ENCODE data around the gene IFI30.

IFI30 gene

DNA sequence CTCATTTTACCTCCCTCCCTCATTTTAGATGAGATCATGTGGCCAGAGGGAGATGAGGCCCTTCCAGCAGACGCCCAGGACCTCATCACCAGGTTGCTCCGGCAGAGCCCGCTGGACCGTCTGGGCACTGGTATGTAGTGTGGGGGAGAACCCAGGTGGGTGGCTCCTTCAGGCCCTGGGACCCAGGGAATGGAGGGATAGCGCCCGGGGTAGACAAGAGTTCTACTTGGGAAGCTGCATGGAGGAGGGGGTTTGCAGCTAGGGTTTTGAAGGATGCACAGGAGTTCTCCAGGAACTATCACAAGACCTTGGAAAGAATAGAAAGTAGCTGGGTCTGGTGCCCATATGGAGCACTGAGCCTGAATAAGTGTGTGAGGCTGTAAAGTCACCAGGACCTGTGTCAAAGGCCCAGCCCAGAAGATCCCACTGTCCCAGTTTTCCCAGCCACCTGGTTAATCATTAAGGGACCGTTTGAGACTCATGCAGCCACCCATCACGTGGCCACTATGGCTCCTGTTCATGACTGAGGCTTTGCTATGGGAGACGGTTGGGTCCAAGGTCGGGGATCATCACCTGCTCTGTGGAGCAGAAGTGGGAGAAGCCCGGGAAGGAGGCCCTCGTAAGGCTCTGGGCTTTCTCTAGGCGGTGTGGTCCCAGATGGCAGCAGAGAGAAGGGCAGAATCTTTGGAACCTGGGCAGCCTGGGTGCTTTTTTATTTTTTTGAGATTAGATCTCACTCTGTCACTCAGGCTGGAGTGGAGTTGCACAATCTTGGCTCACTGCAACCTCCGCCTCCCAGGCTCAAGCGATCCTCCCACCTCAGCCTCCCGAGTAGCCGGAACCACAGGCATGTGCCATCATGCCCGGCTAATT lies 37.7 kb upstream of the IFI30 start:
- peaks cover 52% of the 10 kb centered on the region for H3K36me3 ChIP-seq (ENCODE audit: insufficient read depth, insufficient read length, low read length)
- DNase-seq (ENCODE audit: low read depth, low spot score): no peak
- no peaks in the 10 kb centered on the region for H3K4me1 ChIP-seq (ENCODE audit: insufficient read depth, insufficient read length)
- no peak overlapping the region for H3K4me3 ChIP-seq (ENCODE audit: insufficient read length, low read depth)
- no peaks in the 10 kb centered on the region for H3K27me3 ChIP-seq (ENCODE audit: insufficient read depth, insufficient read length)
- TF ChIP-seq ZNF274 (IDR thresholded peaks at IDR 0.05; ENCODE audit: low read depth, low read length) (no peak), SUZ12 (IDR thresholded peaks at IDR 0.05; ENCODE audit: extremely low read depth, insufficient read depth, insufficient read length) (no peak)
- no peak overlapping the region for H3K9ac ChIP-seq (ENCODE audit: insufficient read length, low read depth)
- H3K9me3 ChIP-seq (ENCODE audit: insufficient read depth, low read length): no peaks in the 10 kb centered on the region

DNA sequence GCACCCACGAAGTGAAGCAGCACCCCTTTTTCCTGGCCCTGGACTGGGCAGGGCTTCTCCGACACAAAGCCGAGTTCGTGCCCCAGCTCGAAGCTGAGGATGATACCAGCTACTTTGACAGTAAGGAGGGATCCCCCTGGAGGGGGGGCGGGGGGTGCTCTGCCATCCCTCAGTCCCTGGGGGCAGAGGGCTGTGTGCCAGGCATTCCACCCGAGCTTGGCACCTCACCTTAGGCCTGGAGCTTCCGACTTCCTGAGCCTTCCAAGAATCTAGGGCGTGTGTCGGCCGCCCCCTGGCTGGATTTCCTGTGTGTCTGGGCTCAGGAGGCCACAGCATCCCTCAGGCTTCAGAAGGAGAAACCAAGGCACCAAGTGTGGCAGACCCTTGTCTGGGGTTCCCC lies 36.4 kb upstream of the IFI30 start:
- no peak for TF ChIP-seq ZNF274 (IDR thresholded peaks at IDR 0.05; ENCODE audit: low read depth, low read length)
- TF ChIP-seq YY1 (IDR thresholded peaks at IDR 0.05; ENCODE audit: insufficient read depth, insufficient read length): no peak
- no peak for TF ChIP-seq SUZ12 (IDR thresholded peaks at IDR 0.05; ENCODE audit: extremely low read depth, insufficient read depth, insufficient read length)
- Histone ChIP-seq H3K4me3 (ENCODE audit: insufficient read length, low read depth) (no peak overlapping the region), H3K36me3 (ENCODE audit: insufficient read depth, insufficient read length, low read length) (peaks cover 52% of the 10 kb centered on the region), H3K9me3 (ENCODE audit: insufficient read depth, low read length) (no peaks in the 10 kb centered on the region), H3K27me3 (ENCODE audit: insufficient read depth, insufficient read length) (no peaks in the 10 kb centered on the region), H3K4me1 (ENCODE audit: insufficient read depth, insufficient read length) (no peaks in the 10 kb centered on the region), H3K9ac (ENCODE audit: insufficient read length, low read depth) (no peak overlapping the region)
- DNase-seq (ENCODE audit: low read depth, low spot score): no peak

DNA sequence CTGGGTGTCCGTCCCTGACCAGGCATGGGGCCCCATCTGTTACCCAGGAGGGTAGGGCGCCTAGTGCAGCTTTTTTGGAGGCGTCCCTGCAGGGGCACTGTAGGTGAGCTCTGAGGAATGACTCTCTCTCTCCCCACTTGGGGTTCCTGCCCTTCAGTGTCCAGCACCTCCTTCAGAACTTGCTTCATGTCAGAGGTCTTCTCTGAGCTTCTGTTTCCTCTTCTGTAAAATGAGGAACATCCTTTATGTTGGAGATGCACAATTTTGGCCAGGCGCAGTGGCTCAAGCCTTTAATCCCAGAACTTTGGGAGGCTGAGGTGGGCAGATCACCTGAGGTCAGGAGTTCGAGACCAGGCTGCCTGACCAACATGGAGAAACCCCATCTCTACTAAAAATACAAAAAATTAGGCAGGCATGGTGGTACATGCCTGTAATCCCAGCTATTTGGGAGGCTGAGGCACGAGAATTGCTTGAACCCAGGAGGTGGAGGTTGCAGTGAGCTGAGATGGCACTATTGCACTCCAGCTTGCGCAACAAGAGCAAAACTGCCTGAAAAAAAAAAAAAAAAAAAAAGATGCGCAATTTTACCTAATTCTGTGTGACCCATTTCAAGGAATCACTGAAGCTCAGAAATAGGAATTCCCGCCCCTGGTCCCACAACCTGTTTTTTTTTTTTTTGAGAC lies 35.8 kb upstream of the IFI30 start:
- Histone ChIP-seq H3K27me3 (ENCODE audit: insufficient read depth, insufficient read length) (no peaks in the 10 kb centered on the region), H3K4me3 (ENCODE audit: insufficient read length, low read depth) (no peak overlapping the region), H3K36me3 (ENCODE audit: insufficient read depth, insufficient read length, low read length) (peaks cover 50% of the 10 kb centered on the region), H3K9me3 (ENCODE audit: insufficient read depth, low read length) (no peaks in the 10 kb centered on the region), H3K9ac (ENCODE audit: insufficient read length, low read depth) (no peak overlapping the region), H3K4me1 (ENCODE audit: insufficient read depth, insufficient read length) (no peaks in the 10 kb centered on the region)
- DNase-seq (ENCODE audit: low read depth, low spot score): no peak
- TF ChIP-seq SUZ12 (IDR thresholded peaks at IDR 0.05; ENCODE audit: extremely low read depth, insufficient read depth, insufficient read length) (no peak), ZNF274 (IDR thresholded peaks at IDR 0.05; ENCODE audit: low read depth, low read length) (no peak), YY1 (IDR thresholded peaks at IDR 0.05; ENCODE audit: insufficient read depth, insufficient read length) (no peak)

DNA sequence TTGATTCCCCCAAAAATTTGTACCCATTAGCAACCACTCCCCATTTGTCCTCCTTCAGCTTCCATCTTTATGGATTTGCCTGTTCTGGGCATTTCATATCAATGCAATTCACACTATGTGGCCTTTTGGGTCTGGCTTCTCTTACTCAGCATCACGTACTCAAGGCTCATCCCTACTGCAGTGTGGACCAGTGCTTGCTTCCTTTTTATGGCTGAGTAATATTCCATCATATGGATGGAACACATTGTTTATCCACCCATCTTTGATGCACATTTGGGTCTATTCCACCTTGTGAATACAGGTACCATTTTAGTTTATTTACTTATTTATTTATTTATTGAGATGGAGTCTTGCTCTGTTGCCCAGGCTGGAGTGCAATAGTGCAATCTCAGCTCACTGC lies 33.1 kb upstream of the IFI30 start:
- Histone ChIP-seq H3K4me1 (ENCODE audit: insufficient read depth, insufficient read length) (no peaks in the 10 kb centered on the region), H3K9me3 (ENCODE audit: insufficient read depth, low read length) (no peaks in the 10 kb centered on the region), H3K4me3 (ENCODE audit: insufficient read length, low read depth) (no peak overlapping the region), H3K36me3 (ENCODE audit: insufficient read depth, insufficient read length, low read length) (peaks cover 58% of the 10 kb centered on the region), H3K9ac (ENCODE audit: insufficient read length, low read depth) (no peak overlapping the region), H3K27me3 (ENCODE audit: insufficient read depth, insufficient read length) (no peaks in the 10 kb centered on the region)
- TF ChIP-seq ZNF274 (IDR thresholded peaks at IDR 0.05; ENCODE audit: low read depth, low read length): no peak
- no peak for TF ChIP-seq YY1 (IDR thresholded peaks at IDR 0.05; ENCODE audit: insufficient read depth, insufficient read length)
- TF ChIP-seq SUZ12 (IDR thresholded peaks at IDR 0.05; ENCODE audit: extremely low read depth, insufficient read depth, insufficient read length): no peak
- DNase-seq (ENCODE audit: low read depth, low spot score): no peak

DNA sequence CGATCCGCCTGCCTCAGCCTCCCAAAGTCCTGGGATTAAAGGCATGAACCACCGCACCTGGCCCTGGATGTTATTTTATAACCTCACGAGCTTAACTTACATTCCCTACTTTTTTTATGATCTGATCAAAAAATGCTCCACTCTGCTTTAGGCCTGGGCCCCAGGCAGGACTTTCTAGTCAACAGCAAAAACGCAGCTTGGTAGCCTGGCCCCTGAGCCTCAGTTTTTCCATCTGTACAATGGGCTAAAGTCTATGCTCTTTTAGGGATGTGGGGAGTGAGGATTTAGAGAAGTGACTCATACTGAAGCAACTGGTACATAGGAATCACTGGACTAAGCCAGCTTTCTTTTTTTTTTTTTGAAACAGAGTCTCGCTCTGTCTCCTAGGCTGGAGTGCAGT lies 32.6 kb upstream of the IFI30 start:
- Histone ChIP-seq H3K9me3 (ENCODE audit: insufficient read depth, low read length) (no peaks in the 10 kb centered on the region), H3K27me3 (ENCODE audit: insufficient read depth, insufficient read length) (no peaks in the 10 kb centered on the region), H3K4me3 (ENCODE audit: insufficient read length, low read depth) (no peak overlapping the region), H3K9ac (ENCODE audit: insufficient read length, low read depth) (no peak overlapping the region), H3K4me1 (ENCODE audit: insufficient read depth, insufficient read length) (no peaks in the 10 kb centered on the region), H3K36me3 (ENCODE audit: insufficient read depth, insufficient read length, low read length) (peaks cover 58% of the 10 kb centered on the region)
- TF ChIP-seq SUZ12 (IDR thresholded peaks at IDR 0.05; ENCODE audit: extremely low read depth, insufficient read depth, insufficient read length) (no peak), ZNF274 (IDR thresholded peaks at IDR 0.05; ENCODE audit: low read depth, low read length) (no peak), YY1 (IDR thresholded peaks at IDR 0.05; ENCODE audit: insufficient read depth, insufficient read length) (no peak)
- DNase-seq (ENCODE audit: low read depth, low spot score): no peak

DNA sequence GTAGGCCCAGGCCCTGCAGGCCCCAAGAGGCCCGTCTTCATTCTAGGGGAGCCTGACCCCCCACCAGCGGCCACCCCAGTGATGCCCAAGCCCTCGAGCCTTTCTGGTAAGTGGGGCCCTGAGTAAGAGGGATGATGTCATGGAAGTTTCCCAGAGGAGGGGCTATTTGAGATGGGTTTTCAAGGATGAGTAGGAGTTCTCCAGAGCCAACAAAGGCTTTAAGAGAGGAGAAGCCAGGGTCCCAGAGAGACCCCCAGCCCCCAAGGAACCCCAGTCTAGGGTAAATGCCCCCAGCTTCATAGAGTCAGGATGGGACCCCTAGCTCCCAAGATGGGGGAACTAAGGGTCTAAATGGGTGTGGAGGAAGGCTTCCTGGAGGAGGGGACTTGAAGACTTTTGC lies 29.7 kb upstream of the IFI30 start:
- Histone ChIP-seq H3K4me1 (ENCODE audit: insufficient read depth, insufficient read length) (no peaks in the 10 kb centered on the region), H3K9me3 (ENCODE audit: insufficient read depth, low read length) (no peaks in the 10 kb centered on the region), H3K9ac (ENCODE audit: insufficient read length, low read depth) (no peak overlapping the region), H3K27me3 (ENCODE audit: insufficient read depth, insufficient read length) (no peaks in the 10 kb centered on the region), H3K36me3 (ENCODE audit: insufficient read depth, insufficient read length, low read length) (peaks cover 52% of the 10 kb centered on the region), H3K4me3 (ENCODE audit: insufficient read length, low read depth) (no peak overlapping the region)
- no peak for DNase-seq (ENCODE audit: low read depth, low spot score)
- no peak for TF ChIP-seq ZNF274 (IDR thresholded peaks at IDR 0.05; ENCODE audit: low read depth, low read length)
- no peak for TF ChIP-seq SUZ12 (IDR thresholded peaks at IDR 0.05; ENCODE audit: extremely low read depth, insufficient read depth, insufficient read length)
- no peak for TF ChIP-seq YY1 (IDR thresholded peaks at IDR 0.05; ENCODE audit: insufficient read depth, insufficient read length)

DNA sequence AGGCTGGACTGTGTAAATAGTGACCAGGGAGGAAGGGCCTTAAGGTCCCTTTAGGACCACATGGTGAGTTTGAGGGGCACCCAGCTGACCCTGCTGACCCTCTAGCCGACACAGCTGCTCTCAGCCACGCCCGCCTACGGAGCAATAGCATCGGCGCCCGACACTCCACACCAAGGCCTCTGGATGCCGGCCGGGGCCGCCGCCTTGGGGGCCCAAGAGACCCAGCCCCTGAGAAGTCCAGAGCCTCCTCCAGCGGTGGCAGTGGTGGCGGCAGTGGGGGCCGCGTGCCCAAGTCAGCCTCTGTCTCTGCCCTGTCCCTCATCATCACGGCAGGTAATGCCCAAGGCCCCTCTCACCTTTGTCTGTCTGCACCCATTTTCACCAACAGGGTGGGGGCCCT lies 29.3 kb upstream of the IFI30 start:
- no peaks in the 10 kb centered on the region for H3K9me3 ChIP-seq (ENCODE audit: insufficient read depth, low read length)
- no peaks in the 10 kb centered on the region for H3K4me1 ChIP-seq (ENCODE audit: insufficient read depth, insufficient read length)
- no peak overlapping the region for H3K9ac ChIP-seq (ENCODE audit: insufficient read length, low read depth)
- peaks cover 53% of the 10 kb centered on the region for H3K36me3 ChIP-seq (ENCODE audit: insufficient read depth, insufficient read length, low read length)
- H3K27me3 ChIP-seq (ENCODE audit: insufficient read depth, insufficient read length): no peaks in the 10 kb centered on the region
- DNase-seq (ENCODE audit: low read depth, low spot score): no peak
- no peak for TF ChIP-seq YY1 (IDR thresholded peaks at IDR 0.05; ENCODE audit: insufficient read depth, insufficient read length)
- no peak overlapping the region for H3K4me3 ChIP-seq (ENCODE audit: insufficient read length, low read depth)

All from NT2/D1 (cell line).